Natural killer cell treated with Interleukin-12 subunit alpha and Interleukin-12 subunit beta and Interleukin-15 and Interleukin-18, amount 100 ng/mL, for 72 hours (primary cell): ENCODE data around the gene PTPN11. TPM values are rescaled to one million over a fixed set of nuclear protein-coding genes. Genes with fewer than 3 reads are reported as not detected.
A peak's percentile ranks its signal among the peaks of the same experiment; 100 is the strongest.
"Not testable (repeated sequence)": the region's sequence is repeated elsewhere in the genome, so short reads cannot be mapped to it uniquely, and the experiment has no call there.

Experiments
- ATAC-seq, 2 donors: fragments of 150-1000 bp; cut with Tn5 transposase in 1 of 2; sonication (Bioruptor Pico), chemical (Tn5 transposase) in 1 of 2; 2 replicates each; pipeline ENCODE4 v1.10.0; 2021
- DNase-seq: peaks from one replicate; pipeline ENCODE4 v3.0.0; 2022; ENCODE audit warnings: low spot score
- H3K27ac Mint-ChIP-seq, 2 donors: 1 replicate in 1 of 2; 2 replicates in 1 of 2; pipeline ENCODE4 v1.8.0; 2022; ENCODE audit warnings: mixed read lengths in 2 of 2, mild to moderate bottlenecking in 1 of 2, moderate library complexity in 1 of 2
- H3K27me3 Mint-ChIP-seq, 2 donors: 1 replicate in 1 of 2; 2 replicates in 1 of 2; pipeline ENCODE4 v1.8.0; 2022; ENCODE audit warnings: mixed read lengths in 2 of 2
- H3K36me3 Mint-ChIP-seq: one replicate; pipeline ENCODE4 v1.8.0; 2022; ENCODE audit warnings: mixed read lengths
- H3K4me1 Mint-ChIP-seq, 2 donors: 1 replicate in 1 of 2; 2 replicates in 1 of 2; pipeline ENCODE4 v1.8.0; 2022; ENCODE audit warnings: low read depth in 2 of 2, mixed read lengths in 2 of 2, mild to moderate bottlenecking in 1 of 2
- H3K4me3 Mint-ChIP-seq: one replicate; pipeline ENCODE4 v1.8.0; 2022; ENCODE audit warnings: mixed read lengths
- H3K9me3 Mint-ChIP-seq: 2 replicates; pipeline ENCODE4 v1.8.0; 2022; ENCODE audit warnings: mixed read lengths
- total RNA-seq, 2 donors: library from RNA; stranded (reverse); gene quantifications; one replicate each; pipeline ENCODE4 v1.2.3, GENCODE V29; 2022

PTPN11 gene
- 100 to 1,000 TPM; 107 to 135 TPM for total RNA-seq

DNA sequence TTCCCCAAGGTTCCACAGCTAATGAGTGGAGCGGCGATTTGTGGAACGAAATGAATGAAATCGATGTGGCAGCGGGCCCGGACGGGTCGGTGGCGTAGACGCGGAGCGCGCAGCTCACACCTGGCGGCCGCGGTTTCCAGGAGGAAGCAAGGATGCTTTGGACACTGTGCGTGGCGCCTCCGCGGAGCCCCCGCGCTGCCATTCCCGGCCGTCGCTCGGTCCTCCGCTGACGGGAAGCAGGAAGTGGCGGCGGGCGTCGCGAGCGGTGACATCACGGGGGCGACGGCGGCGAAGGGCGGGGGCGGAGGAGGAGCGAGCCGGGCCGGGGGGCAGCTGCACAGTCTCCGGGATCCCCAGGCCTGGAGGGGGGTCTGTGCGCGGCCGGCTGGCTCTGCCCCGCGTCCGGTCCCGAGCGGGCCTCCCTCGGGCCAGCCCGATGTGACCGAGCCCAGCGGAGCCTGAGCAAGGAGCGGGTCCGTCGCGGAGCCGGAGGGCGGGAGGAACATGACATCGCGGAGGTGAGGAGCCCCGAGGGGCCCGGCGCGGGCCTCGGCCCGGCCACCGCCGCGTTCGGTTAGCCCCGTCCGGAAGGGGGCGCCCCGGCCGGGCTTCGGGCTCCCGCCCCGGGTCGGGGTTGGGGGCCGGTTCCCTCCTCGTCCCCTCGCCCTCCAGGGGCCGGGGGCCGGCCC is at the start of gene PTPN11:
Gene PTPN11, plus strand, starts transcription at position 340 of the 689 bp plus-strand sequence. Its CDS starts 165 bp downstream, at position 505.
- peak; percentile 93 for DNase-seq
- H3K4me3 Mint-ChIP-seq: peak within 1 kb of the TSS; percentile 96
- H3K9me3 Mint-ChIP-seq: no peaks in the 10 kb centered on the region
- H3K27me3 Mint-ChIP-seq: no peaks in the 10 kb centered on the region
- peaks cover 6% of the 10 kb centered on the region for H3K36me3 Mint-ChIP-seq
- peak within 1 kb of the TSS; percentile 92 to 98 for H3K27ac Mint-ChIP-seq
- H3K4me1 Mint-ChIP-seq: peaks cover 31 to 35% of the 10 kb centered on the region in 2 donors
- peak; percentile 93 to 95 for ATAC-seq

DNA sequence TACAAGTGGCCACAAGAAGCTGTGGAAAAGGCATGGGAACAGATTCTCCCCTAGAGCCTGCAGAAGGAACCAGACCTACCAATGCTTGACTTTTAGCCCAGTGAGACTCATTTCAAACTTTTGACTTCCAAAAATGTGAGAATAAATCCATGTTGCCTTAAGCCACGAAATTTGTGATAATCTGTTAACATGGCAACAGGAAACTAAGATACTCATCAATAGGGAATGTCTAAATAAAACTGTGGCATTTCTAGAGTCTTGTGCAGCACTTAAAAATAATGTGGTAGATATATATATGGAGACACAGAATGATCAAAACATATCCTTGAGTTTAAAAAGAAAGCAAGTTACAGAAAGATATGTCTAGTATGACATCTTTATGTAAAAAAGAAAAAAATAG is 48.5 kb upstream of the PTPN11 start:
- Mint-ChIP-seq H3K4me1 (peaks cover 12 to 13% of the 10 kb centered on the region in 2 donors), H3K27ac (no peak overlapping the region), H3K27me3 (no peaks in the 10 kb centered on the region), H3K4me3 (no peak overlapping the region), H3K9me3 (no peaks in the 10 kb centered on the region), H3K36me3 (no peaks in the 10 kb centered on the region)
- no peak for DNase-seq
- no peak for ATAC-seq

DNA sequence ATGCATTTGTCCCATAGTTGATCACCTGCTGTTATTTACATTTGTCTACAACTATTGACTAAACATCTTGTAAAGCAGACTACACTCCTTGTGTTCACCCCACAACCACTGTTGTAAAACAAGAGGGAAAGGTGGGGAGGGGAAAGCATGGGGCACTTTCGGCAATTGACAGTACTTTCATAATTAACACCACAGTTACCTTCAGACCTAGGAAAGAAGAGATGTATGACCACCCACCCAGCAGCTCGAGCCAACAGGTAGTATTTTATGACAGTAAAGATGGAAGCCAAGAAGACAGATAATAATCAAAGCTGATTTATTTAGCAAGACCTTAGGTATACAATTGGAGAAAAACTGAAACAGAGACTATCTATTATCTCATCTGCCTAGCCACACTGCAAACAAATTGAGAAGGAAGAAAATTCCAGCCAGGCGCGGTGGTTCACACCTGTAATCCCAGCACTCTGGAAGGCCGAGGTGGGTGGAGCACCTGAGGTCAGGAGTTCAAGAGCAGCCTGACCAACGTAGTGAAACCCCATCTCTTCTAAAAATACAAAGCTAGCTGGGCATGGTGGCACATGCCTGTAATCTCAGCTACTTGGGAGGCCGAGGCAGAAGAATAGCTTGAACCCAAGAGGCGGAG is 47.8 kb upstream of the PTPN11 start:
- ATAC-seq: no peak
- Mint-ChIP-seq H3K27me3 (no peaks in the 10 kb centered on the region), H3K4me1 (peaks cover 12 to 13% of the 10 kb centered on the region in 2 donors), H3K9me3 (no peaks in the 10 kb centered on the region), H3K4me3 (no peak overlapping the region), H3K27ac (no peak overlapping the region), H3K36me3 (no peaks in the 10 kb centered on the region)
- DNase-seq: no peak

DNA sequence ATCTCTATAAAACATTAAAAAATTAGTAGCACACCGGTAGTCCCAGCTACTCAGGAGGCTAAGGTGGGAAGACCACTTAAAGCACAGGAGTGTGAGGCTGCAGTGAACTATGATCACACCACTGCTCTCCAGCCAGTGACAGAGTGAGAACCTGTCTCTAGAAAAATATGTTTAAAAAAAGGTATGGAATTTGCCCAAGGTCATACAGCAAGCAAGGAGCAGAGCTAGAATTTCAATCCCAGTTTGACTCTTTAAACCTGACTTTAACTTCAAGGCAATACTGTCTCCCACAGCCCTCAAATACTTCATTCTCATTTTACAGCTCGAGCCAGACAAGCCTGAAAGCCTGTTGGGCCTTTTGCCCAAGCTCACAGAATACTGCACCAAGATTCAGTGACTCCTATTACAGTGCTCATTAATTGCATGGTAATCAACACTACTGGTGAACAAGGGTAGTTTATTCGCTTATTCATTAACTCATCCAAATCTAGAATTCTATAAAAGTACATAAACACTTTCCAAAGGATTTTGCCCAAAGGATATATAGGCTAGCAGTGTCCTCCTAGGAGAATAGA is 44.5 kb upstream of the PTPN11 start:
- H3K9me3 Mint-ChIP-seq: no peaks in the 10 kb centered on the region
- ATAC-seq: no peak
- no peak overlapping the region for H3K27ac Mint-ChIP-seq
- H3K27me3 Mint-ChIP-seq: no peaks in the 10 kb centered on the region
- DNase-seq: no peak
- no peaks in the 10 kb centered on the region for H3K36me3 Mint-ChIP-seq
- no peak overlapping the region for H3K4me3 Mint-ChIP-seq
- peaks cover 13 to 16% of the 10 kb centered on the region in 2 donors for H3K4me1 Mint-ChIP-seq

DNA sequence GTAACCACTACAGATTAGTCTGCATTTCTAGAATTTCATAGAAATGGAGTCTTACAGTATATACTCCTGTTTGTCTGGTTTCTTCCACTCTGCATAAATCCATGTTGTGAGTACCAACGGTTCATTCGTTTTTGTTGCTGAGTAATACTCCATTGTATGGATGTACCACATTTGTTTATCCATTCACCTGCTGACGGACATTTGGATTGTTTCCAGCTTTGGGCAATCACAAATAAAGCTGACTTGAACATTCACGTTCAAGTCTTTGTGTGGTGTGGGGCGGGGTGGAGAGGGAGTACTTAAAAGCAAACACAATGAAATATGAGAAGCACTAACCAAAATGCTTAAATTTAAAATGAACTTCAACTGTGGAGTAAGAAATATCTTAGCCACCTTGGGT is 43.6 kb upstream of the PTPN11 start:
- Mint-ChIP-seq H3K27me3 (no peaks in the 10 kb centered on the region), H3K36me3 (no peaks in the 10 kb centered on the region), H3K9me3 (no peaks in the 10 kb centered on the region), H3K4me1 (peaks cover 10 to 12% of the 10 kb centered on the region in 2 donors), H3K27ac (no peak overlapping the region), H3K4me3 (no peak overlapping the region)
- ATAC-seq: no peak
- no peak for DNase-seq

DNA sequence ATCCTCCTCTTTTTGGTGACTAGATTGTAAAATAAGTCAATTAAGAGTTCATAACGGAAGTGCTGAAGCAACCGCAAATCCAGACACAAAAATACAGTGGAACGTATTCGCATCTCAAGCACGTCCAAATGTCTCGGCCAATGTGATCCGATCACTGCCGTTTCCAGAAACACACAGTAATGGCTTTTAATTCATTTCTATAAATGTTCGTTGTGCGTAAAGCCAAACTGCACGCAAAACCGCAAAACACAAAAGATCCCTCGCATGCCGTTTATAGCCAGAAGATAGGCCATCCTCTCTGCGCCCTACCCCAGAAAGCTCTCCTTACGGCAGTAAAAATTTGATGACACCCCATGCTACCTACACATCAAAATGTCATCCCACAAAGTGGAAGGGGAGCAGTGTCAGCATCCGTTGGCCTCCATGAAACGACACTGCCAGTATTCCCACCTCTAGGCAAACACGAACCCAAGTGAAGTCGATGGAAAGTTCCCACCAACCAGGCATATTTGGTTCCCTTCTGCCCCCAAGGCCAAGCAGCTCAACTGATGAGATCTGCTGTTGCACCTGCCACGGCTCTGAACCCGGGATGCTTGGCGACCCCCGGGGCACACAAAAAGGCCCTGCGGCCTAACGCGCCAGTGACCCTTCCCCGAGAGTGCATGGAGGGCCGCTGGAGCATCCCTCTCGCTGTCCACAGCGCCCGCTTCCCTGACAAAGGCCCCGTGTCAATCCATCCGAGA is 37.9 kb upstream of the PTPN11 start:
- H3K27me3 Mint-ChIP-seq: no peaks in the 10 kb centered on the region
- ATAC-seq (no peak), DNase-seq (no peak)
- peak overlapping the region; percentile 98 for H3K4me3 Mint-ChIP-seq
- H3K4me1 Mint-ChIP-seq: peaks cover 20 to 22% of the 10 kb centered on the region in 2 donors
- peak overlapping the region; percentile 87 to 92 for H3K27ac Mint-ChIP-seq
- H3K36me3 Mint-ChIP-seq: no peaks in the 10 kb centered on the region
- H3K9me3 Mint-ChIP-seq: no peaks in the 10 kb centered on the region

DNA sequence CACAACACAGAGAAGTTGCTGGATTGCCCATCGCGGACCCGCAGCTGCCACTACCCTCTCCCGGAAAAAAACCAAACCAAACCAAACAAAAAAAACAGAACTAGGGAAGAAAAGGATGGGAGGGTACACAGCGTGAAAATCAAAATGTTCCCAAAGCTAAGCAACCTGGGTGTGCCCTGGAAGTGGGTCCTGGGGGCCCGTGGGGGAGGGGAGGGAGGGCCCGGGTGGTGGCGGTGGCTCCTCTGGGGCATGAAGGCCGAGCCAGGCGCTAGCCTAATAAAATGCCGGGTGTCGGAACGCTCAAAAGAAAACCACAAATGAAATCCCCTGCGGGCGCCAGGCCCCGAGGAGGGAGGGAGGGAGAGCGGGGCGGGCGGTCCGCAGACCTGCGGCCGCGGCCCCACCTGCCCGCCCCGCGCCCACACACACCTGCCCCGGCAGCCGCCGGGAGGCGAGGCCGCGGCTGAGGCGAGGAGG is 37.3 kb upstream of the PTPN11 start:
- peak overlapping the region; percentile 98 for H3K4me3 Mint-ChIP-seq
- DNase-seq (no peak), ATAC-seq (peak; percentile 54 to 61)
- H3K4me1 Mint-ChIP-seq: peaks cover 21 to 22% of the 10 kb centered on the region in 2 donors
- H3K9me3 Mint-ChIP-seq: no peaks in the 10 kb centered on the region
- peak overlapping the region; percentile 87 to 92 for H3K27ac Mint-ChIP-seq
- no peaks in the 10 kb centered on the region for H3K27me3 Mint-ChIP-seq
- H3K36me3 Mint-ChIP-seq: no peaks in the 10 kb centered on the region

DNA sequence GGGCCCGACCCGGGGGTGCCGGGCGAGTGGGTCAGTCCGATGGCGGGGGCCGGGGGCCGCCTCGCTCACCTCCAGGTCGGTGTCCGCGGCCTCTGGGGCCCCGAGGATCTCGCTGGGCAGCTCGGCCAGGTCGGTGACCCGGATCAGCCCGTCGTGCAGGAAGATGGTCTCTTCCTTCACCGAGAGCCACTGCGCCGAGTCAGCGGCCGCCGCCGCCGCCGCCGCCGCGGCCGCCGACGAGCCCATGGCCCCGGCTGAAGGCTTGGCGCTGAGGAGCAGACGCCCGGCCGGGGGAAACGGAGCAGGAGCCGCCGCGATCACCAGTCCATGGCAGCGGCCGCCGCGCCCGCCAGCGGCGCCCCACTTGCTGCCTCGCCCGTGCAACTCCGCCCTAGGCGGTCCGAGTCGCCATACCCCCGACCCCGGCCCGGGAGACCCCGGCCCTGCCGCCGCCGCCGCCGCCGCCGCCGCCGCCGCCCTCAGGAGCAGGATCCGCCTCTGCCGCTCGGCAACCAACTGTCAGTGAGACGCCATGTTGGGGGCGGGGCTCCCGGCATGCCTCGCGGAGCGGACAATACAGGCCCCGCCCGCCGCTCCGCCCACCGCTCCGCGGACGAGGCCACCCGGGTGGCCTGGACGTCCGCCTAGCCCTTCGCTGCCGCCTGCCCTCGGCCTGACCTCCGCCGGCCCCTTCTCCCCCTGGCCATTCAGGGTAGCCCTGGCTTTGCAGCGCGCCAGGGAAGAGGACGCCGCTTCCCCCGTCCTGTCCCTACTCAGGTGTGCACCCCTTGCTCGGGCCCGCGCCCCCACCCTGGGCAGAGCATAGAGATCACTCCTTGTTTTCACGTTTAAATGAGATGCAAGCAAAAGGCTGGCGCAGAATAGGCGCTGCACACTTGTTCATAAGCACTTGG is 36.6 kb upstream of the PTPN11 start, which contains the start of gene HECTD4:
Gene HECTD4, minus strand, starts transcription at position 549 of the 914 bp plus-strand sequence. Its CDS starts 303 bp downstream, at position 246.
- no peaks in the 10 kb centered on the region for H3K9me3 Mint-ChIP-seq
- peaks cover 19 to 28% of the 10 kb centered on the region in 2 donors for H3K4me1 Mint-ChIP-seq
- DNase-seq (peak; percentile 95), ATAC-seq (peak; percentile 99)
- H3K27ac Mint-ChIP-seq: peak within 1 kb of the TSS; percentile 87 to 92
- no peaks in the 10 kb centered on the region for H3K27me3 Mint-ChIP-seq
- peak within 1 kb of the TSS; percentile 98 for H3K4me3 Mint-ChIP-seq
- no peaks in the 10 kb centered on the region for H3K36me3 Mint-ChIP-seq

DNA sequence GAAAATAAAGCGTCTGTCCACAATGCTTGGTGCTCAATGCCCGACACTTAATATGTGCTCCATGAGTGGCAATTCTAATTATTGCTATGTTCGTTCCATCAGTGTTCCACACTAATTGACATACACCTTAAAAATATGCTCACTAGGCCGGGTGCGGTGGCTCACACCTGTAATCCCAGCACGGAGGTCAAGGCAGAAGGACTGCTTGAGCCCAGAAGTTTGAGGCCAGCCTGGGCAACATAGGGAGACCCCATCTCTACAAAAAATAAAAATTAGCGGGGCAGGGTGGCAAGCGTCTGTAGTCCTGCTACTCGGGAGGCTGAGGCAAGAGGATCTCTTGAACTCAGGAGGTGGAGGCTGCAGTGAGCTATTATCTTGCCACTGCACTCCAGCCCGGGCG is 35.9 kb upstream of the PTPN11 start:
- no peak for ATAC-seq
- Mint-ChIP-seq H3K4me3 (peak overlapping the region; percentile 98), H3K27me3 (no peaks in the 10 kb centered on the region), H3K4me1 (peaks cover 23 to 33% of the 10 kb centered on the region in 2 donors), H3K27ac (peak overlapping the region; percentile 81 to 90), H3K9me3 (no peaks in the 10 kb centered on the region), H3K36me3 (no peaks in the 10 kb centered on the region)
- no peak for DNase-seq

DNA sequence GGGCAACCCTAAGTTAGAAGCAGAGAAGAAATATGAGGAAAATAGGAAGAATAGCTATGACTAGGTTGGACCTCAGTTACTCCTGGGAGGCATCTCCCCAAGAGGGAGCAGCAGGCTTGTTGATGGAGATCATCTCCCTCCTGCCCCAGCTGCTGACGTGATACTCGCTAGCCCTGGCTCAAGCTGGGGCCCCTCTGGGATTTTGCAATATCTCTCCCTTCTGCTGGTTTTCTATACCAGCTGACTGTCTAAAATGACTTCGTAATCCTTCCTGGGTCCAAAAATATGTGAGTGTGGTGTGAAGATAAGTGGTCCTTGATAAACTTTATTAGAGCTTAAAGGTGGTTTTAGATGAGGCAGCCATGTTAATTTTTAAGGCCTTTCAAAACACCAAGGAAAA is 32.0 kb upstream of the PTPN11 start:
- Mint-ChIP-seq H3K4me3 (no peak overlapping the region), H3K27me3 (no peaks in the 10 kb centered on the region)

DNA sequence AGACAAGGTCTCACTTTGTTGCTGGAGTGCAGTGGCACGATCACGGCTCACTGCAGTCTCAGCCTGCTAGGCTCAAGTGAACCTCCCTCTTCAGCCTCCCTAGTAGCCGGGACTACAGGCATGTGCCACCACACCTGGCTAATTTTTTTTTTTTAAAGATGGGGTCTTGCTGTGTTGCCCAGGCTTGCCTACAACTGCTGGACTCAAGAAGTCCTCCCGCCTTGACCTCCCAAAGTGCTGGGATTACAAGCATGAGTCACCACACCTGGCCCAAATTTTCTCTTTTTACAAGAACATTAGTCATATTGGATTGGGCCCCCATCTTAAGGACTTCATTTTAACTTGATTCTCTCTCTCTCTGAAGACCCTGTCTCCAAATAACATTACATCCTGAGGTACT is 29.5 kb upstream of the PTPN11 start:
- DNase-seq (no peak), ATAC-seq (no peak)
- Mint-ChIP-seq H3K36me3 (no peaks in the 10 kb centered on the region), H3K27ac (no peak overlapping the region), H3K4me1 (peaks cover 5 to 13% of the 10 kb centered on the region in 2 donors), H3K4me3 (no peak overlapping the region), H3K27me3 (peaks cover 0 to 4% of the 10 kb centered on the region in 2 donors), H3K9me3 (no peaks in the 10 kb centered on the region)

More for the DNA sequence above, 32.0 kb upstream of the PTPN11 start:
- peak overlapping the region; percentile 15 to 26 for H3K27ac Mint-ChIP-seq
- H3K9me3 Mint-ChIP-seq: no peaks in the 10 kb centered on the region
- H3K36me3 Mint-ChIP-seq: no peaks in the 10 kb centered on the region
- ATAC-seq (no peak), DNase-seq (no peak)
- H3K4me1 Mint-ChIP-seq: peaks cover 9 to 17% of the 10 kb centered on the region in 2 donors

DNA sequence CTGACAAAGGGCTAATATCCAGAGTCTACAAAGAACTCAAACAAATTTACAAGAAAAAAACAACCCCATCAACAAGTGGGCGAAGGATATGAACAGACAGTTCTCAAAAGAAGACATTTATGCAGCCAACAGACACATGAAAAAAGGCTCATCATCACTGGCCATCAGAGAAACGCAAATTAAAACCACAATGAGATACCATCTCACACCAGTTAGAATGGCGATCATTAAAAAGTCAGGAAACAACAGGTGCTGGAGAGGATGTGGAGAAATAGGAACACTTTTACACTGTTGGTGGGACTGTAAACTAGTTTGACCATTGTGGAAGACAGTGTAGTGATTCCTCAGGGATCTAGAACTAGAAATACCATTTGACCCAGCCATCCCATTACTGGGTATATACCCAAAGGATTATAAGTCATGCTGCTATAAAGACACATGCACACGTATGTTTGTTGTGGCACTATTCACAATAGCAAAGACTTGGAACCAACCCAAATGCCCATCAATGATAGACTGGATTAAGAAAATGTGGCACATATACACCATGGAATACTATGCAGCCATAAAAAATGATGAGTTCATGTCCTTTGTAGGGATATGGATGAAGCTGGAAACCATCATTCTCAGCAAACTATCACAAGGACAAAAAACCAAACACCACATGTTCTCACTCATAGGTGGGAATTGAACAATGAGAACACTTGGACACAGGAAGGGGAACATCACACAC is 28.7 kb upstream of the PTPN11 start:
- not testable (repeated sequence) for H3K36me3 Mint-ChIP-seq, H3K27me3 Mint-ChIP-seq, DNase-seq, H3K4me3 Mint-ChIP-seq, H3K9me3 Mint-ChIP-seq, ATAC-seq, H3K27ac Mint-ChIP-seq
- H3K4me1 Mint-ChIP-seq: peaks cover 5 to 13% of the 10 kb centered on the region in 2 donors
